Measurements from ENCODE around the gene TMEM132C. TPM values are rescaled to one million over a fixed set of nuclear protein-coding genes. Genes with fewer than 3 reads are reported as not detected.

The TMEM132C gene
- total and polyA plus RNA-seq, 2 experiments from 2014 or later: not detected

DNA sequence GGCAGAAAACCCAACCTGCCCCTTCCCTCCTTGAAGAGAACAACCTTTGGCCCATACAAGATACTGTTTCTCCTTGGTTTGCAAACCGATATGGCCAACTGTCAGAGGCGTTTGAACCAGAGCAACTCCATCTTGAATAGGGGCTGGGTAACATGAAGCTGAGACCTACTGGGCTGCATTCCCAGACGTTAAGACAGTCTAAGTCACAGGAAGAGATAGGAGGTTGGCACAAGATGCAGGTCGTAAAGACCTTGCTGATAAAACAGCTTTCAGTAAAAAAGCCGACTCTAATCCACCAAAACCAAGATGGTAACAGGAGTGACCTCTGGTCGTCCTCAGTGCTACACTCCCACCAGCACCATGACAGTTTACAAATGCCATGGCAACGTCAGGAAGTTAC is 42.7 kb upstream of the TMEM132C start:
- H3K27ac ChIP-seq (ENCODE audit: low read depth): no peak overlapping the region
- Mint-ChIP-seq H3K27ac (no peak overlapping the region), H3K4me3 (no peak overlapping the region), H3K36me3 (ENCODE audit: low read depth) (peaks cover 58% of the 10 kb centered on the region), H3K9me3 (peaks cover 55% of the 10 kb centered on the region), H3K4me1 (no peaks in the 10 kb centered on the region), H3K27me3 (ENCODE audit: insufficient read depth, low read depth, poor library complexity) (peaks cover 17% of the 10 kb centered on the region)
- ATAC-seq (no peak), DNase-seq (ENCODE audit: low spot score) (no peak)
- H3K27me3 ChIP-seq (ENCODE audit: insufficient read depth): no peaks in the 10 kb centered on the region
- TF ChIP-seq ZNF462 (CRISPR knock-in tag; IDR thresholded peaks at IDR 0.05) (no peak), STAT1 (IDR thresholded peaks at IDR 0.05; ENCODE audit: unreplicated experiment) (no peak), POLR2AphosphoS5 (IDR thresholded peaks at IDR 0.05; ENCODE audit: low read depth) (no peak), CREB1 (CRISPR knock-in tag; IDR thresholded peaks at IDR 0.05; ENCODE audit: low read depth) (no peak)
- TF ChIP-seq, protein P1, sequence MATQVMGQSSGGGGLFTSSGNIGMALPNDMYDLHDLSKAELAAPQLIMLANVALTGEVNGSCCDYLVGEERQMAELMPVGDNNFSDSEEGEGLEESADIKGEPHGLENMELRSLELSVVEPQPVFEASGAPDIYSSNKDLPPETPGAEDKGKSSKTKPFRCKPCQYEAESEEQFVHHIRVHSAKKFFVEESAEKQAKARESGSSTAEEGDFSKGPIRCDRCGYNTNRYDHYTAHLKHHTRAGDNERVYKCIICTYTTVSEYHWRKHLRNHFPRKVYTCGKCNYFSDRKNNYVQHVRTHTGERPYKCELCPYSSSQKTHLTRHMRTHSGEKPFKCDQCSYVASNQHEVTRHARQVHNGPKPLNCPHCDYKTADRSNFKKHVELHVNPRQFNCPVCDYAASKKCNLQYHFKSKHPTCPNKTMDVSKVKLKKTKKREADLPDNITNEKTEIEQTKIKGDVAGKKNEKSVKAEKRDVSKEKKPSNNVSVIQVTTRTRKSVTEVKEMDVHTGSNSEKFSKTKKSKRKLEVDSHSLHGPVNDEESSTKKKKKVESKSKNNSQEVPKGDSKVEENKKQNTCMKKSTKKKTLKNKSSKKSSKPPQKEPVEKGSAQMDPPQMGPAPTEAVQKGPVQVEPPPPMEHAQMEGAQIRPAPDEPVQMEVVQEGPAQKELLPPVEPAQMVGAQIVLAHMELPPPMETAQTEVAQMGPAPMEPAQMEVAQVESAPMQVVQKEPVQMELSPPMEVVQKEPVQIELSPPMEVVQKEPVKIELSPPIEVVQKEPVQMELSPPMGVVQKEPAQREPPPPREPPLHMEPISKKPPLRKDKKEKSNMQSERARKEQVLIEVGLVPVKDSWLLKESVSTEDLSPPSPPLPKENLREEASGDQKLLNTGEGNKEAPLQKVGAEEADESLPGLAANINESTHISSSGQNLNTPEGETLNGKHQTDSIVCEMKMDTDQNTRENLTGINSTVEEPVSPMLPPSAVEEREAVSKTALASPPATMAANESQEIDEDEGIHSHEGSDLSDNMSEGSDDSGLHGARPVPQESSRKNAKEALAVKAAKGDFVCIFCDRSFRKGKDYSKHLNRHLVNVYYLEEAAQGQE (IDR thresholded peaks at IDR 0.05; ENCODE audit: unreplicated experiment): no peak
- no peaks in the 10 kb centered on the region for H3F3A ChIP-seq (replicated peaks; ENCODE audit: low read depth)
- H3K9me2 ChIP-seq (ENCODE audit: insufficient read depth): no peaks in the 10 kb centered on the region
- no peaks in the 10 kb centered on the region for H3K79me2 ChIP-seq (replicated peaks; ENCODE audit: insufficient read depth)
- no peaks in the 10 kb centered on the region for H3K4me1 ChIP-seq (ENCODE audit: insufficient read depth)
- H3K4me3 ChIP-seq: no peak overlapping the region
- H4K20me1 ChIP-seq (replicated peaks; ENCODE audit: insufficient read depth): no peaks in the 10 kb centered on the region
- H3K4me2 ChIP-seq: no peak overlapping the region
- 0 out of 2 replicates have a peak, but pooled peaks cover 4% of the 10 kb centered on the region for H3K36me3 ChIP-seq (ENCODE audit: insufficient read depth)
- H2AFZ ChIP-seq: no peak overlapping the region

Measured in GM23338 (cell line).